ENCODE results near the gene SFXN3. TPM values are rescaled to one million over a fixed set of nuclear protein-coding genes. Genes with fewer than 3 reads are reported as not detected.
A peak's percentile ranks its signal among the peaks of the same experiment; 100 is the strongest.

SFXN3 gene
- polyA plus RNA-seq, 1 experiment = 77.8 TPM

DNA sequence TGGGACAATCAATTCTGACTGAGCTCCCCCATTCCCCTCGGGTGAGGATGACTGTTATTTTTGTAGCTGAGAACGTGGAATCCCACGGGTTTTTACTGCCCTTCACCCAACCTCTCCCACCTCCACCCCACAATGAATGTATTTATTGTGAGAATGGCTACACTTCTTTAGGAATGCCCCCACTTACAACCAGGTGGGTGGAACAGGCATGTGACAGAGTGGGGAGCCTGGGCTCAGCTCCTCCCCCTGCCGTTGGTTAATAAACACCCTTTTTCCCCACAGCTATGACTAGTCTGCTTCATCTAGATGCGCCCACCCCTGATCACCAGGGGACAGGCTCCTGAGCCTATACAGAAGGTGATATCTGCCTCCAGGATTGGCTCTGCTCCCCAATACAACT, 45.7 kb upstream of the SFXN3 start:
- Histone ChIP-seq H3K27me3 (ENCODE audit: control insufficient read depth, insufficient read depth, low read length) (no peaks in the 10 kb centered on the region), H3K4me3 (ENCODE audit: low read depth, low read length) (no peak overlapping the region), H3K27ac (ENCODE audit: low read depth, low read length) (no peak overlapping the region), H3K9me3 (ENCODE audit: control insufficient read depth, insufficient read depth, low read length) (no peaks in the 10 kb centered on the region; the same call in 1 of the 2 replicates)
- DNase-seq (ENCODE audit: low read depth, low spot score) = no peak
- ChIA-PET POLR2A (no interaction called here), CTCF (interaction anchor here (0.7 to 5.7 kb wide), 5 partner anchors 11 to 29 kb away, joined by 3 to 24 read pairs (median 3); no protein-coding TSS in a partner anchor)
- TF ChIP-seq, protein P1, sequence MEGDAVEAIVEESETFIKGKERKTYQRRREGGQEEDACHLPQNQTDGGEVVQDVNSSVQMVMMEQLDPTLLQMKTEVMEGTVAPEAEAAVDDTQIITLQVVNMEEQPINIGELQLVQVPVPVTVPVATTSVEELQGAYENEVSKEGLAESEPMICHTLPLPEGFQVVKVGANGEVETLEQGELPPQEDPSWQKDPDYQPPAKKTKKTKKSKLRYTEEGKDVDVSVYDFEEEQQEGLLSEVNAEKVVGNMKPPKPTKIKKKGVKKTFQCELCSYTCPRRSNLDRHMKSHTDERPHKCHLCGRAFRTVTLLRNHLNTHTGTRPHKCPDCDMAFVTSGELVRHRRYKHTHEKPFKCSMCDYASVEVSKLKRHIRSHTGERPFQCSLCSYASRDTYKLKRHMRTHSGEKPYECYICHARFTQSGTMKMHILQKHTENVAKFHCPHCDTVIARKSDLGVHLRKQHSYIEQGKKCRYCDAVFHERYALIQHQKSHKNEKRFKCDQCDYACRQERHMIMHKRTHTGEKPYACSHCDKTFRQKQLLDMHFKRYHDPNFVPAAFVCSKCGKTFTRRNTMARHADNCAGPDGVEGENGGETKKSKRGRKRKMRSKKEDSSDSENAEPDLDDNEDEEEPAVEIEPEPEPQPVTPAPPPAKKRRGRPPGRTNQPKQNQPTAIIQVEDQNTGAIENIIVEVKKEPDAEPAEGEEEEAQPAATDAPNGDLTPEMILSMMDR (IDR thresholded peaks at IDR 0.05; ENCODE audit: low read depth, low read length) = no peak

DNA sequence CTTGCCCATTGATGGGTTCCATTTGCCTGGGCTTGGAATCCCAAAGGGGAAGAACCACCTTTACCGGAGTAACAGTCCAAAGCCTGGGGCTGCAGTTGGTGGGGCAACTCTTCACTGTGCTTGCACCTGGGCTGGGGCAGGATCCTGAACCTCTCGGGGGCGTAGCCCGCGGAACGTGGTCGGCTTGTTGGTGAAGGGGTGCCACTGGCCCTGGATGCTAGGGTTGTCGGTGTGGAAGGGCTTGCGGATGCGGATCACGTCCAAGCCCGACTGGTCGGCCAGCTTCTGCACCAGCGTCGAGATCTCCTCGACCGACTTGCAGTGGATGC, 44.4 kb upstream of the SFXN3 start:
- POLR2A ChIA-PET = no interaction called here
- CTCF ChIA-PET = interaction anchor here (1.1 to 5.7 kb wide), 6 partner anchors 11 to 33 kb away, joined by 3 to 24 read pairs (median 7); partner anchors contain the start of gene SEMA4G
- Histone ChIP-seq H3K27ac (ENCODE audit: low read depth, low read length) (no peak overlapping the region), H3K4me3 (ENCODE audit: low read depth, low read length) (peak overlapping the region; percentile 97), H3K9me3 (ENCODE audit: control insufficient read depth, insufficient read depth, low read length) (no peaks in the 10 kb centered on the region; the same call in 1 of the 2 replicates), H3K27me3 (ENCODE audit: control insufficient read depth, insufficient read depth, low read length) (no peaks in the 10 kb centered on the region)
- no peak for DNase-seq (ENCODE audit: low read depth, low spot score)
- TF ChIP-seq, protein P1 (IDR thresholded peaks at IDR 0.05; ENCODE audit: low read depth, low read length) = no peak

DNA sequence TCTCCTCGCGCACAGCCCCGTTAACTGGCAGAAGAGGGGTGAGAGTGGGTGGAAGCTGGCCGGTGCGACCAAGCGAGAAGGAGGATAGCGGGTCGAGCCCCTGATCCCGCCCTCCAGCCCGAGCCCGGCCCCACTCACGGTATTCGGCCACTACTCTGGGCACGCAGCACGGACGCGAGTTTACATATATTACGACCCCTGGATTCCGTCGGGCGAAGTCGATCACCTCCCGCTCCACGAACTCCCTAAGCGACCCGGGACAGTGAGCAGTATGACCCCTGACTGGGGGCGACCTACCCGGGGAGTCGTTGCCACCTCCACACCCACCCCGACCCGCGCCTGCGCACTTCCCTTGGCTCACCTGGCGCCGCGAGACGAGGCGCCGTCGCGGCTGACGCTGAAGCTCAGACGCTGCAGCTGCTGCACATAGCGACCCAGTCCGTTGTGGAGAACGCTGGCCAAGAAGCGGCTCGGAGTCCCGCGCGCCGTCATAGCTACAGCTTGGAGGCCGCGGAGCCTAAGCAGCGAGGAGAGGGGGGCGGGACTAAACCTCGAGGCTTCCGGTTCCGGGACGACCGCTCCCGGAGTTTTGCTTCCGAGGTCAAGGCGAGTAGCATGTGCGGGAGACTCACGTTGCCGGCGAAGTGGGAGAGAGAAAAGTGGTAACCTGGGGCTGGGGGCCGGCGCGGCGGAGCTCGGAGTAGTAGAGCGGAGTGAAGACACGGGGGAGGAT, 43.9 kb upstream of the SFXN3 start, which contains the start of the genes MRPL43 and TWNK:
Gene MRPL43 (minus strand): TSS at position 546 of the 733 bp plus-strand sequence. CDS start 54 bp downstream, at position 492.
Gene TWNK (plus strand): TSS at position 592 of the 733 bp plus-strand sequence. CDS start 668 bp downstream, outside the sequence.
- POLR2A ChIA-PET = no interaction called here
- no peaks in the 10 kb centered on the region; the same call in 1 of the 2 replicates for H3K9me3 ChIP-seq (ENCODE audit: control insufficient read depth, insufficient read depth, low read length)
- peak within 1 kb of the TSS; percentile 39 for H3K27ac ChIP-seq (ENCODE audit: low read depth, low read length)
- no peak for DNase-seq (ENCODE audit: low read depth, low spot score)
- peak within 1 kb of the TSS; percentile 97 for H3K4me3 ChIP-seq (ENCODE audit: low read depth, low read length)
- H3K27me3 ChIP-seq (ENCODE audit: control insufficient read depth, insufficient read depth, low read length) = no peaks in the 10 kb centered on the region
- CTCF ChIA-PET = interaction anchor here (1.1 to 5.7 kb wide), 4 partner anchors 10 to 33 kb away, joined by 5 to 24 read pairs (median 7); partner anchors contain the start of gene SEMA4G
- TF ChIP-seq, protein P1 (IDR thresholded peaks at IDR 0.05; ENCODE audit: low read depth, low read length) = no peak

- Histone ChIP-seq H3K4me3 (ENCODE audit: low read depth, low read length) (peak overlapping the region; percentile 97), H3K27ac (ENCODE audit: low read depth, low read length) (no peak overlapping the region), H3K9me3 (ENCODE audit: control insufficient read depth, insufficient read depth, low read length) (no peaks in the 10 kb centered on the region; the same call in 1 of the 2 replicates), H3K27me3 (ENCODE audit: control insufficient read depth, insufficient read depth, low read length) (no peaks in the 10 kb centered on the region)
- ChIA-PET POLR2A (no interaction called here), CTCF (interaction anchor here (1.1 to 12.4 kb wide), 4 partner anchors 10 to 29 kb away, joined by 6 to 271 read pairs (median 16); partner anchors contain the start of gene SEMA4G)
- TF ChIP-seq, protein P1 (IDR thresholded peaks at IDR 0.05; ENCODE audit: low read depth, low read length) = no peak
- no peak for DNase-seq (ENCODE audit: low read depth, low spot score)
Observed at GRCh38 chr10:100987685-100988049, 43.4 kb upstream of the SFXN3 start.

DNA sequence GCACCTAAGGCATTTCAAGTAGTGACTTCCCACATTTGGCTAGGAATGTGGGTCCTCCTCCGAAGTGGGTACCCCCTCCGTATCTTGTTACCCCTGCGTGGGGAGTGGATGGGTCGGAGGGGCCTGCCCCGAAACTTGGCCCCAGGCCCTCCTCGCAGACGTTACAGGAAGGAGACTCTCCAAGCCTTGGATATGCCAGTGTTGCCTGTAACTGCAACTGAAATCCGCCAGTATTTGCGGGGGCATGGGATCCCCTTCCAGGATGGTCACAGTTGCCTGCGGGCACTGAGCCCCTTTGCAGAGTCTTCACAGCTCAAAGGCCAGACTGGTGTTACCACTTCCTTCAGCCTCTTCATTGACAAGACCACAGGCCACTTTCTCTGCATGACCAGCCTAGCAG, 42.9 kb upstream of the SFXN3 start:
- H3K27ac ChIP-seq (ENCODE audit: low read depth, low read length) = no peak overlapping the region
- no peak for DNase-seq (ENCODE audit: low read depth, low spot score)
- TF ChIP-seq, protein P1 (IDR thresholded peaks at IDR 0.05; ENCODE audit: low read depth, low read length) = no peak
- no peaks in the 10 kb centered on the region; the same call in 1 of the 2 replicates for H3K9me3 ChIP-seq (ENCODE audit: control insufficient read depth, insufficient read depth, low read length)
- H3K27me3 ChIP-seq (ENCODE audit: control insufficient read depth, insufficient read depth, low read length) = no peaks in the 10 kb centered on the region
- ChIA-PET CTCF (interaction anchor here (2.3 to 12.4 kb wide), 3 partner anchors 9 to 28 kb away, joined by 6 to 271 read pairs (median 24); partner anchors contain the start of gene SEMA4G), POLR2A (no interaction called here)
- H3K4me3 ChIP-seq (ENCODE audit: low read depth, low read length) = peak overlapping the region; percentile 97
